Measurements from ENCODE around the gene EXOSC2. TPM values are rescaled to one million over a fixed set of nuclear protein-coding genes. Genes with fewer than 3 reads are reported as not detected.

Gene EXOSC2
- polyA plus RNA-seq, 1 donor: 30.2 TPM

DNA sequence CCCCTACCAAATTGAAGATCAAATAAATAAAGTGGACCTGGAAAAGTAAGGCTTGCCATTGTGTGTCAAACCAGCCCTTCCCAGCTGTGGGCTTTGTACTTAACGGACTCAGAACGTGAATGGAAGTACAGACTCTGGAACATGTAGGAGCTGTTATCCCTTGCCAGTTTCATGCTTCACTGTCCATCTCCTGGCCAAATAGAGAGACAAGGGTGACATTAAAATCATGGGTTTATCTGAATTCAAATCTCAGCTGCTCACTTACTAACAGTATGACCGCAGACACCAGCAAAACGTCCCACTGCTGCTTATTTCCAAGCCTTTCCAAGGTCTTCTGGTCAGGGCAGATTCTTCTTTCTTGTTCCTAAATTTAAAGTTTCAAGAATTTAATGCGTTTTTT, 52.2 kb downstream of the EXOSC2 start:
- no peak for DNase-seq
- 92% methylated on average over 4 of the region's 5 CpGs for WGBS (ENCODE audit: insufficient coverage, low lambda C conversion rate)

GRCh38 chr9:130746434-130747212, 53.0 kb downstream of the EXOSC2 start:
- 100% methylated on average over 1 of the region's 3 CpGs for WGBS (ENCODE audit: insufficient coverage, low lambda C conversion rate)
- Histone ChIP-seq H3K27me3 (ENCODE audit: control insufficient read depth, insufficient read depth, low read length) (no peaks in the 10 kb centered on the region), H3K4me1 (ENCODE audit: control insufficient read depth, insufficient read depth, low read length) (no peaks in the 10 kb centered on the region), H3K9me3 (ENCODE audit: control insufficient read depth, low read depth, low read length) (no peaks in the 10 kb centered on the region), H3K27ac (ENCODE audit: low read length) (no peak overlapping the region), H3K36me3 (ENCODE audit: control insufficient read depth, insufficient read depth, low read length) (no peaks in the 10 kb centered on the region), H3K4me3 (ENCODE audit: low read length) (no peak overlapping the region)
- DNase-seq: no peak

More for the DNA sequence above, 52.2 kb downstream of the EXOSC2 start:
- no peaks in the 10 kb centered on the region for H3K9me3 ChIP-seq (ENCODE audit: control insufficient read depth, low read depth, low read length)
- H3K27me3 ChIP-seq (ENCODE audit: control insufficient read depth, insufficient read depth, low read length): no peaks in the 10 kb centered on the region
- H3K4me1 ChIP-seq (ENCODE audit: control insufficient read depth, insufficient read depth, low read length): no peaks in the 10 kb centered on the region
- H3K36me3 ChIP-seq (ENCODE audit: control insufficient read depth, insufficient read depth, low read length): peaks cover 3% of the 10 kb centered on the region
- H3K27ac ChIP-seq (ENCODE audit: low read length): no peak overlapping the region
- H3K4me3 ChIP-seq (ENCODE audit: low read length): no peak overlapping the region

- no peaks in the 10 kb centered on the region for H3K9me3 ChIP-seq (ENCODE audit: control insufficient read depth, low read depth, low read length)
- no peaks in the 10 kb centered on the region for H3K36me3 ChIP-seq (ENCODE audit: control insufficient read depth, insufficient read depth, low read length)
- no peak overlapping the region for H3K4me3 ChIP-seq (ENCODE audit: low read length)
- no CpG with 5 or more reads among the region's 7 CpGs for WGBS (ENCODE audit: insufficient coverage, low lambda C conversion rate)
- DNase-seq: no peak
- peaks cover 5% of the 10 kb centered on the region for H3K4me1 ChIP-seq (ENCODE audit: control insufficient read depth, insufficient read depth, low read length)
- no peaks in the 10 kb centered on the region for H3K27me3 ChIP-seq (ENCODE audit: control insufficient read depth, insufficient read depth, low read length)
- no peak overlapping the region for H3K27ac ChIP-seq (ENCODE audit: low read length)
Measured at GRCh38 chr9:130751631-130752355, 58.2 kb downstream of the EXOSC2 start.

Other genes with a start within 250 kb of the EXOSC2 start
- gene ASS1, start 248.8 kb upstream of the EXOSC2 start, polyA plus RNA-seq: 704 TPM
- gene FUBP3, start 114.2 kb upstream of the EXOSC2 start, polyA plus RNA-seq: 67.9 TPM
- gene PRDM12, start 29.2 kb upstream of the EXOSC2 start, polyA plus RNA-seq: 0.04 TPM
- gene ABL1, start 141.5 kb downstream of the EXOSC2 start, polyA plus RNA-seq: 50.9 TPM
- gene QRFP, start 203.0 kb downstream of the EXOSC2 start, polyA plus RNA-seq: 0.36 TPM
- gene FIBCD1, start 245.5 kb downstream of the EXOSC2 start, polyA plus RNA-seq: 1.5 TPM